GM12865 (cell line): ENCODE measurements around the gene RNF123.
"Not testable (repeated sequence)": the region's sequence is repeated elsewhere in the genome, so short reads cannot be mapped to it uniquely, and the experiment has no call there.

Source experiments
- DNase-seq: peaks from one replicate; pipeline ENCODE4 v3.0.0; 2010; ENCODE audit warnings: low read depth
- H3K4me3 ChIP-seq: 2 replicates; pipeline ENCODE4 v1.5.1; 2011; ENCODE audit warnings: mild to moderate bottlenecking, low read depth, low read length, control low read depth
- TF ChIP-seq, protein P1 (sequence below): IDR thresholded peaks from 2 replicates; pipeline ENCODE4 v1.5.1; 2011; ENCODE audit warnings: low read length, control low read depth, low read depth, inconsistent platforms; ENCODE audit not compliant: insufficient read depth; ENCODE audit errors: missing control alignments

The RNF123 gene

DNA sequence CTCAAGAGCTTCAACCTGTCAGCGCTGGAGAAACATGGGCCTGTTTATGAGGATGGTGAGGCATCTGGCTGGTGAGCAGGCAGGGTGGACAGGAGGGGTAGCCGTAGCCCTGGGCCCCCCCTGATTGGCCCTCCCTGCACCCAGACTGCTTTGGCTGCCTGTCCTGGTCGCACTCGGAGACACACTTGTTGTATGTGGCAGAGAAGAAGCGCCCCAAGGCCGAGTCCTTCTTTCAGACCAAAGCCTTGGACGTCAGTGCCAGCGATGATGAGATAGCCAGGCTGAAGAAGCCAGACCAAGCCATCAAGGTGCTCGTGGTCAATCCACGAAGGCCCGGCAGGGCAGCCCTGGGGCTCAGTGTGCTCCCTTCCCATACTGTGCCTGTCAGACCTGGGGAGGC lies 13.4 kb upstream of the RNF123 start:
- H3K4me3 ChIP-seq: no peak overlapping the region
- no peak for DNase-seq
- TF ChIP-seq, protein P1, sequence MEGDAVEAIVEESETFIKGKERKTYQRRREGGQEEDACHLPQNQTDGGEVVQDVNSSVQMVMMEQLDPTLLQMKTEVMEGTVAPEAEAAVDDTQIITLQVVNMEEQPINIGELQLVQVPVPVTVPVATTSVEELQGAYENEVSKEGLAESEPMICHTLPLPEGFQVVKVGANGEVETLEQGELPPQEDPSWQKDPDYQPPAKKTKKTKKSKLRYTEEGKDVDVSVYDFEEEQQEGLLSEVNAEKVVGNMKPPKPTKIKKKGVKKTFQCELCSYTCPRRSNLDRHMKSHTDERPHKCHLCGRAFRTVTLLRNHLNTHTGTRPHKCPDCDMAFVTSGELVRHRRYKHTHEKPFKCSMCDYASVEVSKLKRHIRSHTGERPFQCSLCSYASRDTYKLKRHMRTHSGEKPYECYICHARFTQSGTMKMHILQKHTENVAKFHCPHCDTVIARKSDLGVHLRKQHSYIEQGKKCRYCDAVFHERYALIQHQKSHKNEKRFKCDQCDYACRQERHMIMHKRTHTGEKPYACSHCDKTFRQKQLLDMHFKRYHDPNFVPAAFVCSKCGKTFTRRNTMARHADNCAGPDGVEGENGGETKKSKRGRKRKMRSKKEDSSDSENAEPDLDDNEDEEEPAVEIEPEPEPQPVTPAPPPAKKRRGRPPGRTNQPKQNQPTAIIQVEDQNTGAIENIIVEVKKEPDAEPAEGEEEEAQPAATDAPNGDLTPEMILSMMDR: no peak

DNA sequence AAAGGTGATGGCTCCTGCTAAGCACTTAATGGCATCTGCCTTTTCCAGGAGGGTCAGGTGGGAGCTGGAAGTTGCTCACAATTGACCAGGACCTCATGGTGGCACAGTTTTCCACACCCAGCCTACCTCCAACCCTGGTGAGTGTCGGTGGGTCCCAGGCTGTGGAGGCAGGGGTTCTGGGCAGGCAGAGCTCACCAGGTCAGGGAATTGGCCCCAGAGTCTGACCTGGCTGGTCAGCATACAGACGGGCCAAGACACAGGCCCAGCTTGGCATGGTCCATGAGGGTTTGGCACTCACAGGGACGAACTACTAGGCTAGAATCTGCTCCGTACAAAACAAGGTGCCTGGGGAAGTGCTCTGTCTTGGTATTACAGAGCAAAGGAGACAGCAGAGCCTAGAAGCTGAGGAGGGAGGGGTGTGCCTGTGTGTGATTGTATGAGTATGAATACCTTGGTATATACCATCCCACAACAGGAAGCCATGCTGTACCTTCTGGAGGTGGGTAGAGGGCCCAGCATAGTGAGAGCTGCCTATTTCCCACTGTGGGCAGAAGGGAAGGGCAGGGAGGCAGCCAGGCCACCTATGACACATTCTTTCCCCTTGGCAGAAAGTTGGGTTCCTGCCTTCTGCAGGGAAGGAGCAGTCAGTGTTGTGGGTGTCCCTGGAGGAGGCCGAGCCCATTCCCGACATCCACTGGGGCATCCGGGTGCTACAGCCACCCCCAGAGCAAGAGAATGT lies 8.7 kb upstream of the RNF123 start:
- TF ChIP-seq, protein P1: no peak
- no peak overlapping the region for H3K4me3 ChIP-seq
- DNase-seq: no peak

DNA sequence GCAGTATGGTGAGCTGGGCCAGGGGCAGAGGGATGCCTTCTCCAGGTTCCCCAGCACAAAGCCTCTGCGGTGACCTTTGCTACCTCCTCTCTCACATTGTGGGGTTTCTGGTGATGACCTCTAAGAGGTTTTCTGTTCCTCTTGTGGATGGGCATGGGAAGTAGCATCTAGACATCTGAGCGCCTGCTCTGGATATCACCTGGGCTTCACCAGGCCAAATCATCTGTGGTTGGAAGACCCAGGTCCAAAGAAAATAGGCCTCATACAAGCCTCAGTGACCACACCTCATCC lies 8.2 kb upstream of the RNF123 start:
- no peak for DNase-seq
- H3K4me3 ChIP-seq: no peak overlapping the region
- TF ChIP-seq, protein P1: no peak

DNA sequence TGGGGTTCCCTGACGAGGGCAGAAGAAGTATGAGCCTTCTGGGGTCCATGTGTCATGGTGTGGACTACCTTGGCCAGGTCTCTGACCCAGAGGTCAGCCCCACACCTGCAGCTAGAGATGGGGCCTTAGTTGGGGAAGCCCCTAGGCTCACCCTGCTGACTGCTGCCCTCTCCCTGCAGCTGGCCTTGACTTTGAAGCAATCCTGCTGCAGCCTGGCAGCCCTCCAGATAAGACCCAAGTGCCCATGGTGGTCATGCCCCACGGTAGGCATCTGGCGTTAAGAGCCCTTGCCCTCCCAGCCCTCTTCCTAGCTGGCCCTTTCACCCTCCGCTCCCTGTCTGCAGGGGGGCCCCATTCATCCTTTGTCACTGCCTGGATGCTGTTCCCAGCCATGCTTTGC lies 7.8 kb upstream of the RNF123 start:
- TF ChIP-seq, protein P1: no peak
- no peak overlapping the region for H3K4me3 ChIP-seq
- no peak for DNase-seq

DNA sequence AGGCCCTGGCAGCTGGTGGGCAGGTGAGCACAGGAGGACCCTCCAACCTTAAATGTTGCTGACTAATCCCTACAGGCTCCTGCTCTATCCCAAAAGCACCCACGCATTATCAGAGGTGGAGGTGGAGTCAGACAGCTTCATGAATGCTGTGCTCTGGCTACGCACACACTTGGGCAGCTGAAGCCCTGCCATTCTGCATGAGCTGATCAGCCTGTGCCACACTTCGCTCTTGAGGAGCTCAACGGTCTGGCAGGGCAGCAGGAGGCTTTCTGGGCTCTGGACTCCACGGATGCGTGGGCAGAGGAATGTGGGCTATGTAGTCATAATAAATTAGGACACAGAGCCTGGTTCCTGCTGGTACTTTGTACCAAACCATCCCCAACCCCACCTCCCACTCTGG lies 6.2 kb upstream of the RNF123 start:
- DNase-seq: no peak
- TF ChIP-seq, protein P1: no peak
- H3K4me3 ChIP-seq: no peak overlapping the region

DNA sequence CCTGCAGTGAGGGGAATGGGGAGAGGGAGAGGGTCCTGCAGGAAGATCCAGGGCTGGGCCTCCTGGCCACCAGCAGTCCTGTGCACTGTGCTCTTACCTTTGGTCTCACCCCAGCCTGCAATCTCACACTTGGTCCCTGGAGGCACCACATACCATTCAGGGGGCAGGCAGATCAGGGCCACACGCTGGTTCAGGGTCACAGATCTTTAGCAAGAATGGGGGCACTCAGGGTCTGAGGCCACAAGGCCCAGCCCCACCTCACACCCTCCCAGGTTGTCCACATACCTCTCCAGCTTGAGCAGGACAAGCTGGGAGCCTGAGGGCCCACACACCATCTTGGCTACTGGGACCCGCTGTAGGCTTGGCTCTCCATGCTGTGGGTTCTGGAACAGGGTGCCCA lies 4.9 kb upstream of the RNF123 start:
- H3K4me3 ChIP-seq, DNase-seq: not testable (repeated sequence)

DNA sequence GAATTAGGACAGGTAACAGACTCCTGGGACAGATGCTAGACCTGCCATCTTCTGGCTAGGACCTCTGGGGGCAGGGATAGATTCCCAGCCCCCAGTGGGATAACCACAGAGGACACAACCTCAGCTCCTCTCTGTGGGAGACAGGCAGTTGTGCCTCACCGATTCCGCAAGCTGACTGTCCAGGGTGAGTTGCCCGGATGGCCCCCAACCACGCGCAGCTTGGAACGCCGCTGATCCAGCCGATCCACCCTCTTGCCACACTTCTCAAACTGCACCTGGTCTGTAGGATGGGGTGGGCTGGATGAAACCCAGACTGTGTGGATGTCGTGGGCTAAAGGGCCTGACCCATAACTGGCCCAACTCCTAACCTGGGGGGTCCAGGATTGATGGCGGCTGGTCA lies 4.3 kb upstream of the RNF123 start:
- H3K4me3 ChIP-seq, DNase-seq: not testable (repeated sequence)

DNA sequence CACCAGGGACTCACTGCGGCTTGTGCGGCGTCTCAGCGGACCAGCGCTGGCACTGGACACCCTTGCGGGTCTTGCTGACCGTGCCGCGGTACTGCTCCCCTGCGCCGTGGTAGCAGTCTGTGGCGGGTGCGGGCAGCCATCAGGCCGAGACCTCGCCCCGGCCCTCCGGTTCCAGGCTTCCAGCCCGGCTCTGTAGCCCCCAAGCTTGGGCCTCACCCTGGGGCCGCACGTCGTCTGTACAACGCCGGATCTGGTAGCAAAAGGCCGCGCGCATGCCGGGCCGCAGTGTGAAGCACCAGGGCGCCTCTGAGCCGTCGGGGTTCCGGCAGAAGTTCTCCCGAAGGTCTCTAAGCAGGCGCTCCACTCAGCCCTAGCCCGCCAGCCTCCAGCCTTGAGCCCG lies 3.5 kb upstream of the RNF123 start:
- DNase-seq, H3K4me3 ChIP-seq: not testable (repeated sequence)

DNA sequence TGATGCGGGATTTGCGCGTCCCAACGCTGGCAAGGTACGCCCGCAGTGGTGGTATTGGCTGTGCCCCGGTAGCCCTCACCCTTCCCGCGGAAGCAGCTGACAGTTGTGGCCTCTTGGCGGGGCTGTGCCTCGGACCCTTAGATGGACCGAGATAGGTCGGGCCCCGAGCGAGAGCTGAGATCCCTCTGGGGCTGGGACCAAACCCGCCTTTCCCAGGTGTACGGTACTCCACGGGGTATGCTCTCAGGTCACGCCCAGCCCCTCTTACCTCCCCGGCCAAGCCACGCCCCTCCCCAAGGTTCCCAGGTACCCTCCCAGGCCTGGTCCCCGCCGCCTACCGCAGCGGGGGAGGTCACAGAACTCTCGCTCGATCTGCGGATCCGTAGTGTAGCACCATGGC lies 3.0 kb upstream of the RNF123 start:
- not testable (repeated sequence) for H3K4me3 ChIP-seq, DNase-seq

DNA sequence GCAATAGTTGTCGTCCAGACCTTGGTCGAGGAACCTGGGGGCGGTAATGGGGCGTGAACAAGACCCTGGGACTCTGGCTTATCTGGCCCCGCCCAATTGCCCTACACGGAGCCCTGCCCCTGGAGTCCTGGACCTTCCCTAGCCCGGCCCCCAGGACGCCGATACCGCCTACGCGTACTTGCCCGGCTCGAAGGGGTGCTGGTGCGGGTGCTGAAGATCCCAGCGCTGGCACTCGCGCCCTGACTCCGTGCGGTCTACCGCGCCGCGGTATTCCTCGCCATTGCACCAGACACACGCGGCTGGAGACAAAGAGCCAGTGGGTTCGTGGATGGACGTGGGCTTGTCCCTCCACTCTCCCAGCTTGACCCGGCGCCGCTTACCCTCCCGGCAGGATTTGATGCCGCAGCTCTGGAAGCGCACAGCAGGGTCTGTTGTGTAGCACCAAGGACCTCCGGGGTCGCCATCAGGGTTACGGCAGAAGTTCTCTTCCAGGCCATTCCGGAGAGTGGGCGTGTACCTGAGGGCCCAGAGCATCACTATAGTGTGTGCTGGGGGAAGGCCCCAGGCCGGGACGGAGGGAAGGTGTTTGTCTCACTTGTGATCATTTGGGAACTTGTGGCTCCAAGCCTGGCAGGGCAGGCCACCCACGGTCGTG lies 2.5 kb upstream of the RNF123 start:
- not testable (repeated sequence) for H3K4me3 ChIP-seq, DNase-seq

DNA sequence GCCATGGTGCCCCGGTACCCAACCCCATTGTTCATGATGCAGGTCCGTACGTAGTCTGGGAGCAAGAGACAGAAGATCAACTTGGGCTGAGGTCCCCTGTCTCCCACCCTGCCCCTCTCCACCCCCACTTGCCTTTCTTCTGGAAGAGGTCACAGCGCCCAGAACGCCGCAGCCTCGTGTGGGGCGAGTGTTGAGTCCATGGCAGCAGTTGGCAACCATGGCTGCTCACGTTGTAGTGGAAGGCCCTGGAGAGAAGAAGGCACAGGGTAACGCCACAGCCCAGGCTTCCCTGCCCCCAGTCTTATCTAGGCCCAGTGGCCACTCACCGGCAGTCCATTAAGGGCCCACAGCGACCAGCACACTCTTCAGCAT lies 1.9 kb upstream of the RNF123 start:
- H3K4me3 ChIP-seq, DNase-seq: not testable (repeated sequence)

DNA sequence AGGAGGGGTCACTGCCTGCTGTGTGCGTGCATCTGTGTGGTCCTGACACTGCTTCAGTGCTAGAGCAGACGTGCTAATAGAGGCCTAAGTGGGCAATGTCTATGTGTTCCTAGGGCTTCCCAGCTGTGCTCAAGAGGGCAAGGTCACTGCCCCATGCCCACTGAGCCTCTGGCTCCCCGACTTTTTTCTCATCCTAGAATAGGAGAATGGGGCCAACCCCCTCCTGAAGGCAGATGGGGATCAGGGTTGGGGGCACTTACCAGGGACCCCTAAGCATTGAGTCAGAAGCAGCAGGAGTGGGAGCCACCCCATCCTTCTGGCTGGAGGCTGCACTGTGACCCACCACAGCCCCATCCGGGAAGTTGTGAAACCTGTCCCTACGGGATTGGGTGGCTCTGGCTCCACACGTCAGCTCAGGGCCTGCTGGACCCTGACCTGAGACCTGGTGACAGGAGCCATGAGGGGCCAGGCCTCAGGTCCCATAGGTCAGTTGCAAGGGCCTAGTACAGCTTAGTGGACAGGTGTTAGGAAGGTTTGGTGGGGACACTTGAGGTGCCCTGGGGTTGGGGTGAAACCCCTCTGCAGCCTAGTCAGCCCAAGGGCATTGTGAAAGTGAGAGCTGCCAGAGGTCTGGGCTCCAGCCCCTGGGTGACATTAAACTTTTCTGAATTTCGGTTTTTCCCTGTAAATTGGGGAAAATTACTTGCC lies 865 bp upstream of the RNF123 start:
- DNase-seq: not testable (repeated sequence)
- H3K4me3 ChIP-seq: peak overlapping the region; percentile 94
